PFSK-1 (cell line): Measurements from ENCODE around the gene FANCC.

Source experiments
- FOXP2 ChIP-seq: optimal IDR thresholded peaks from 2 replicates; pipeline ENCODE3; 2011; ENCODE audit warnings: borderline replicate concordance, control low read depth, inconsistent platforms; ENCODE audit not compliant: insufficient read depth; ENCODE audit errors: extremely low read length, extremely low read depth
- POLR2AphosphoS5 ChIP-seq: IDR thresholded peaks from 2 replicates; pipeline ENCODE4 v1.6.1; 2012; ENCODE audit warnings: low read depth, mild to moderate bottlenecking, control low read depth, low read length, moderate library complexity
- REST ChIP-seq, 2 experiments: IDR thresholded peaks; 2 replicates each; pipeline versions ENCODE4 v1.6.1 to v1.8.0; 2011 to 2012; ENCODE audit warnings: low read depth in 2 of 2, low read length in 2 of 2, control low read depth in 1 of 2, inconsistent platforms in 1 of 2, mild to moderate bottlenecking in 1 of 2, moderate library complexity in 1 of 2; ENCODE audit not compliant: insufficient read depth in 1 of 2
- SIN3A ChIP-seq: IDR thresholded peaks from 2 replicates; pipeline ENCODE4 v1.6.1; 2012; ENCODE audit warnings: mild to moderate bottlenecking, low read length, moderate library complexity, borderline replicate concordance; ENCODE audit not compliant: insufficient read depth
- TAF1 ChIP-seq: IDR thresholded peaks from 2 replicates; pipeline ENCODE4 v1.6.1; 2012; ENCODE audit warnings: low read length, control low read depth, borderline replicate concordance; ENCODE audit not compliant: insufficient read depth

Gene FANCC

DNA sequence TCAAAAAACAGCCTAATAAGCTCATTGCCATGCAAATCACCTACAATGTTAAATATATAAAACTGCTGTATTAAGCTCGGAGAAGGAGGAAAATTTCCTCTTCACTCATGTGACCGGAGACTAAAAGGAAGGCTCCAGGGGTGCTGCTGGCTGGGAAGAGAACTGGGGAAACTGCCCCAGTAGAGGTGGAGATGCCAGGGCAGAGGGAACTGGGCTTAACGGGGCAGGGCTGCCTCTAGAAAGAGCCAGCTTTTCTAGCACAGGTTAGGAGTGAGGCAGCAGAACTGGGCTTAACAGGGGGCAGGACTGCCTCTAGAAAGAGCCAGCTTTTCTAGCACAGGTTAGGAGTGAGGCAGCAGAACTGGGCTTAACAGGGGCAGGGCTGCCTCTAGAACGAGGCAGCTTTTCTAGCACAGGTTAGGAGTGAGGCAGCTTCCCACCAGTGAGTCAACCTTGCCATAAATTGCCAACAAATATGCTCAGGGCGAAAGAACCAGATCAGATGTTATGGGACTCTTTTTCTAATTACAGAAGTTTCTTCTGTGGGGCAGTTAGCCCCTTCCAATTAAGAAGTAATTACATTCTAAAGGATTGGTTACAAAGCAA is 115.3 kb downstream of the FANCC start:
- no peak for TF ChIP-seq FOXP2
- TF ChIP-seq REST (IDR thresholded peaks at IDR 0.05; ENCODE audit: insufficient read depth in 1 of 2, low read depth in 2 of 2, low read length in 2 of 2), result no peak
- TF ChIP-seq POLR2AphosphoS5, result no peak
- TF ChIP-seq TAF1, result no peak
- no peak for TF ChIP-seq SIN3A

DNA sequence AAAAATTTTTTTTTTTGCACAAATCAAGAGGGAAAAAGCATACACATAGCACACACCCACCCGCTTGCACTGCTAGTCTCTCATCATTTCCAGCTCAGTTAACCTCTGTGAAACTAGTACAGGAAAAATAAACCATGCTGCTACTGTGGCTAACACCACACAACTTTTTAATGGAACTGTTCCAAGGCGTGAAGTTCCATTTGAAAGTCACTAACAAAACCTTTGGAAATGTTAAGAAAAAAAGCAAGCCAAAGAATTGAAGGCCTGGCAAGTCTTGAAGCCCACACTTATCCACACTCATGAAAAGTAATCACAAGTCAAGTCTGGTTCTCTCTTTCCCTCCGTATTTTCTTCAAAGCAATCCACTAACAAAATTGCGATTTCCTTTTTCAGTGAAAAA is 116.3 kb downstream of the FANCC start:
- no peak for TF ChIP-seq TAF1
- TF ChIP-seq FOXP2, result no peak
- TF ChIP-seq POLR2AphosphoS5, result no peak
- no peak for TF ChIP-seq REST (IDR thresholded peaks at IDR 0.05; ENCODE audit: insufficient read depth in 1 of 2, low read depth in 2 of 2, low read length in 2 of 2)
- no peak for TF ChIP-seq SIN3A

GRCh38 chr9:95197692-95198271 is 119.7 kb downstream of the FANCC start:
- no peak for TF ChIP-seq FOXP2
- no peak for TF ChIP-seq POLR2AphosphoS5
- TF ChIP-seq SIN3A, result no peak
- no peak for TF ChIP-seq TAF1
- TF ChIP-seq REST (IDR thresholded peaks at IDR 0.05; ENCODE audit: insufficient read depth in 1 of 2, low read depth in 2 of 2, low read length in 2 of 2), result no peak

GRCh38 chr9:95193480-95193879 is 124.0 kb downstream of the FANCC start:
- no peak for TF ChIP-seq TAF1

- TF ChIP-seq POLR2AphosphoS5 (no peak), REST (IDR thresholded peaks at IDR 0.05; ENCODE audit: insufficient read depth in 1 of 2, low read depth in 2 of 2, low read length in 2 of 2) (no peak), TAF1 (no peak), FOXP2 (no peak), SIN3A (no peak)
Measured at GRCh38 chr9:95193067-95193466, 124.4 kb downstream of the FANCC start.
